Stomach (tissue), 9 donors: ENCODE results near the gene TEX51. TPM values are rescaled to one million over a fixed set of nuclear protein-coding genes. Genes with fewer than 3 reads are reported as not detected.

Experiments used
- DNase-seq, 2 donors: peaks; one replicate each; pipeline versions ENCODE4 v3.0.0 to v3.0.0-alpha.2; 2013 to 2019
- H3K27ac ChIP-seq, 5 donors: fragments of 200-600 bp in 4 of 5; sonication (generic) in 4 of 5; one replicate each; pipeline ENCODE4 v1.5.1; 2013 to 2019; ENCODE audit warnings: mild to moderate bottlenecking in 1 of 5, moderate library complexity in 1 of 5
- H3K27me3 ChIP-seq, 3 donors: fragments of 200-600 bp; sonication (generic); one replicate each; pipeline ENCODE4 v1.5.1; 2017 to 2019; ENCODE audit warnings: mixed run types in 1 of 3
- H3K36me3 ChIP-seq, 4 donors: fragments of 200-600 bp; sonication (generic); 1 replicate in 3 of 4; 2 replicates in 1 of 4; pipeline ENCODE4 v1.5.1; 2016 to 2019
- H3K4me1 ChIP-seq, 4 donors: fragments of 200-600 bp; sonication (generic); one replicate each; pipeline ENCODE4 v1.5.1; 2016 to 2019
- H3K4me3 ChIP-seq, 4 donors: fragments of 200-600 bp; sonication (generic) in 3 of 4; one replicate each; pipeline ENCODE4 v1.5.1; 2016 to 2019; ENCODE audit warnings: mild to moderate bottlenecking in 1 of 4
- H3K9me3 ChIP-seq, 4 donors: fragments of 200-600 bp; sonication (generic); one replicate each; pipeline ENCODE4 v1.5.1; 2016 to 2019
- CTCF ChIP-seq, 7 experiments: fragments of 450-650 bp in 4 of 7; fragments of 200-600 bp in 3 of 7; sonication (generic) in 3 of 7; IDR thresholded peaks; one replicate each; pipeline ENCODE4 v1.5.1; 2016 to 2019; ENCODE audit warnings: antibody characterized with exemption in 7 of 7, control low read depth in 2 of 7, mild to moderate bottlenecking in 1 of 7
- EP300 ChIP-seq: sonication (generic); formaldehyde crosslinking; IDR thresholded peaks from one replicate; pipeline ENCODE4 v1.6.1; 2017; ENCODE audit warnings: antibody characterized with exemption
- POLR2A ChIP-seq, 4 donors: fragments of 450-650 bp; IDR thresholded peaks; one replicate each; pipeline ENCODE4 v1.6.1; 2016; ENCODE audit warnings: antibody characterized with exemption in 4 of 4, control low read depth in 2 of 4, mild to moderate bottlenecking in 1 of 4, moderate library complexity in 1 of 4
- POLR2AphosphoS5 ChIP-seq, 3 donors: sonication (generic); formaldehyde crosslinking; IDR thresholded peaks; one replicate each; pipeline ENCODE4 v1.6.1; 2016; ENCODE audit warnings: antibody characterized with exemption in 3 of 3
- WGBS, 5 donors: extraction: QIAGEN DNeasy Blood & Tissue Kit in 3 of 5; methylation state at CpG; one replicate each; pipeline versions ENCODE4 v1.1.5 to v1.1.7; 2013 to 2018; 5-methylcytosine and 5-hydroxymethylcytosine counted together
- intact Hi-C: fragments of 100-400 bp; cut with DNase I; formaldehyde crosslinking; loops from one replicate; pipeline ENCODE4 v1.15.1; 2023; ENCODE audit warnings: low total_unique reads
- polyA plus RNA-seq, 3 donors: library from polyadenylated mRNA; stranded (reverse); fragments of 200-250 nt; gene quantifications; one replicate each; pipeline ENCODE4 v1.2.3, GENCODE V29; 2013
- total RNA-seq, 5 donors: library from RNA; depleted of rRNA; stranded (reverse); fragments of >200 nt; gene quantifications; one replicate each; pipeline versions ENCODE4 v1.1.0 to v1.2.3, GENCODE V29; 2014 to 2016
- donor health status: healthy with polysubstance abuse.
- donor health status: Bipolar disorder and iron deficiency.
- donor health status: healthy.

TEX51 gene
- total and polyA plus RNA-seq, 8 donors, result not detected

- Histone ChIP-seq H3K4me1 (peaks cover 0 to 9% (median 7%) of the 10 kb centered on the region in 4 donors), H3K4me3 (no peak overlapping the region), H3K27ac (no peak overlapping the region), H3K27me3 (peaks cover 0 to 13% (median 10%) of the 10 kb centered on the region in 3 donors), H3K36me3 (no peaks in the 10 kb centered on the region), H3K9me3 (no peaks in the 10 kb centered on the region)
- TF ChIP-seq POLR2A (IDR thresholded peaks at IDR 0.05), result no peak
- no peak for TF ChIP-seq CTCF (IDR thresholded peaks at IDR 0.05)
- no peak for TF ChIP-seq EP300
- TF ChIP-seq POLR2AphosphoS5 (IDR thresholded peaks at IDR 0.05), result no peak
- WGBS, 5 donors, result 70 to 87% (median 79%) methylated on average over 12 of the region's 12 CpGs
- peak in 1 of 2 donors; percentile 16 for DNase-seq
- intact Hi-C loops, result no loop called here
Observed at GRCh38 chr2:126890551-126891450, 7.9 kb upstream of the TEX51 start.

- peak in 1 of 2 donors; percentile 40 for DNase-seq
- H3K4me1 ChIP-seq, result no peaks in the 10 kb centered on the region
- no peak overlapping the region for H3K27ac ChIP-seq
- H3K36me3 ChIP-seq, result no peaks in the 10 kb centered on the region
- H3K27me3 ChIP-seq, result peaks cover 0 to 2% (median 1%) of the 10 kb centered on the region in 3 donors
- H3K4me3 ChIP-seq, result no peak overlapping the region
- H3K9me3 ChIP-seq, result no peaks in the 10 kb centered on the region
- WGBS, 5 donors, result 62 to 66% (median 65%) methylated on average over 10 of the region's 10 CpGs
- TF ChIP-seq CTCF (IDR thresholded peaks at IDR 0.05), result no peak
- no peak for TF ChIP-seq POLR2AphosphoS5 (IDR thresholded peaks at IDR 0.05)
- intact Hi-C loops, result no loop called here
Observed at GRCh38 chr2:126891681-126892500, 6.8 kb upstream of the TEX51 start.

GRCh38 chr2:126893153-126893552, 5.5 kb upstream of the TEX51 start:
- no peaks in the 10 kb centered on the region for H3K9me3 ChIP-seq
- H3K36me3 ChIP-seq, result no peaks in the 10 kb centered on the region
- TF ChIP-seq POLR2AphosphoS5 (IDR thresholded peaks at IDR 0.05), result no peak
- TF ChIP-seq CTCF (IDR thresholded peaks at IDR 0.05), result no peak
- TF ChIP-seq EP300, result no peak
- no peak for TF ChIP-seq POLR2A (IDR thresholded peaks at IDR 0.05)
- no peaks in the 10 kb centered on the region for H3K27me3 ChIP-seq
- no peaks in the 10 kb centered on the region for H3K4me1 ChIP-seq
- H3K4me3 ChIP-seq, result no peak overlapping the region
- WGBS, 5 donors, result 78 to 90% (median 81%) methylated on average over 4 of the region's 4 CpGs
- H3K27ac ChIP-seq, result no peak overlapping the region
- intact Hi-C loops, result no loop called here
- no peak for DNase-seq

- no peaks in the 10 kb centered on the region for H3K4me1 ChIP-seq
- DNase-seq, result no peak
- H3K27me3 ChIP-seq, result no peaks in the 10 kb centered on the region
- no peaks in the 10 kb centered on the region for H3K9me3 ChIP-seq
- intact Hi-C loops, result no loop called here
- H3K27ac ChIP-seq, result no peak overlapping the region
- no peak for TF ChIP-seq CTCF (IDR thresholded peaks at IDR 0.05)
- no peak for TF ChIP-seq POLR2AphosphoS5 (IDR thresholded peaks at IDR 0.05)
- no peak for TF ChIP-seq EP300
- TF ChIP-seq POLR2A (IDR thresholded peaks at IDR 0.05), result no peak
- H3K36me3 ChIP-seq, result no peaks in the 10 kb centered on the region
- no peak overlapping the region for H3K4me3 ChIP-seq
Observed at GRCh38 chr2:126893606-126894005, 5.1 kb upstream of the TEX51 start.
